GM21526 (cell line): ENCODE measurements around the gene PARN.
"Not testable (repeated sequence)": the region's sequence is repeated elsewhere in the genome, so short reads cannot be mapped to it uniquely, and the experiment has no call there.

Source experiments
- ATAC-seq: cut with Tn5 transposase; IDR thresholded peaks from one replicate; pipeline ENCODE4 v1.9.1; 2021; ENCODE audit warnings: moderate library complexity; ENCODE audit not compliant: unreplicated experiment, low FRiP score

The PARN gene

DNA sequence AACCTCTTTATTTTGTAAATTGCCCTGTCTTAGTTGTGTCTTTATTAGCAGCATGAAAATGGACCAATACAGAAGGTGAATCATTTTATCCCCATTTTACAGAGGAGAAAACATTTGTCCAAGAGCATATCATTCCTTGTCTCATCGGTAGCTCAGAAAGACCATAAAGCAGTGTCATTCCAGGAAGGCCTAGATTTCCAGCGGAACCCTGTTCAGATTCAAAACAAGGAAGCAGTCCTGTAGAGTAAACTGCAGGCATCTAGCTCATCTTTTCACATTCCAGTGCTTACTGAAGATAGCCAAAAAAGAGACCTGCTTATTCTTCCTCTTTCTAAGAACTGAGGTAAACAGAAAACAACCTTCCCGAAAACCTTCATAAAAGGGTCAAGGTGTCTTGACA lies 54.0 kb downstream of the PARN start:
- no peak for ATAC-seq

DNA sequence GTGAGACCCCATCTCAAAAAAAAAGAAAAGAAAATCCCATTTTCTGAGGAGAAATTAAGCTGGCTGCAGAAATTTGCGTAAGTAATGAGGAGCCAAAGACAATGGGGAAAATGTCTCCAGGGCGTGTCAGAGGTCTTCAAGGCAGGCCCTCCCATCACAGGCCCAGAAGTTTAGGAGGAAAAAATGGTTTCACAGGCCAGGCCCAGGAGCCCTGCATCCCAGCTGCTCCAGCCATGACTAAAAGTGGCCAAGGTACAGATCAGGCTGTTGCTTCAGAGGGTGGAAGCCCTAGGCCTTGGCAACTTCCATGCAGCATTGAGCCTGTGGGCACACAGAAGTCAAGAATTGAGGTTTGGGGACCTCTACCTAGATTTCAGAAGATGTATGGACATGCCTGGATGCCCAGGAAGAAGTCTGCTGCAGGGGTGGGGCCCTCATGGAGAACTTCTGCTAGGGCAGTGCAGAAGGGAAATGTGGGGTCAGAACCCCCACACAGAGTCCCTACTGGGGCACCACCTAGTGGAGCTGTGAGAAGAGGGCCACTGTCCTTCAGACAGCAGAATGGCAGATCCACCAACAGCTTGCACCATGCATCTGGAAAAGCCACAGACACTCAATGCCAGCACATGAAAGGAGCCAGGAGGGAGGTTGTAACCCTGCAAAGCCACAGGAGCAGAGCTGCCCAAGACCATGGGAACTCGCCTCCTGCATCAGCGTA lies 55.2 kb downstream of the PARN start:
- ATAC-seq = not testable (repeated sequence)

DNA sequence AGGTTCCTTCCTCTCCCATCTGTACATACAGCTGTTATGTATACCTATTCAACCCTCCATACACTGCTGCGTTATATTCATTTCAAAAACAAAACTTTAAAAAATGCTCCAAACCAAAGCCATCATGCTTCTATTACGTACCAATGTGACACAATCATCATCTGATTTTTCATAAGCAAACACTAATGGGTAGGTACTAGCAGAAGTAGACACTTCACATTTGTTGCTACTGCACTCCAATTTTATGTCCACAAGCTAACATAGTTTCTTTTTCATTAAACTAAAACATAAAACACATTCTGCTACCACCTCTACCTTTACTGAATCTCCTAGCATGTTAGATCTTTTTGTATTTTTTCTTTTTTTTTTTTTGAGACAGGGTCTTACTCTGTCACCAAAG lies 57.5 kb downstream of the PARN start:
- ATAC-seq = no peak

DNA sequence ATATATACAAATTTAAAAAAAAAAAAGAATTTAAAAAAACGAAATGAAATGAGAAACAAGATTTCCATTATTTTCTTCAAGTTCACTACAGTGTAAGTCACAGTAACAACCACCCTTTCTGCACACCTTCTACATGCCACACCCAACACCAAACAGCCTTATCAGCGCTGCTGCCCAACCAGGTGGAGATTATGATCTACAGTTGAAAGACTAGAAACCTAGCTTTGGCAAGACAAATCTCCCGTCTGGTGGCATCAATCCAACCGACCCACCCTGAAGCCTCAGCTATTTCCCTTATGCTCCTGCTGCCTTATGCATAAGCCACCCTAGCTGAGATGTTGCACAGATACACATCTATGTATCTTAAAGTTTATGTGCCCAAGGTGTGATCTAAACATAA lies 60.8 kb downstream of the PARN start:
- no peak for ATAC-seq

DNA sequence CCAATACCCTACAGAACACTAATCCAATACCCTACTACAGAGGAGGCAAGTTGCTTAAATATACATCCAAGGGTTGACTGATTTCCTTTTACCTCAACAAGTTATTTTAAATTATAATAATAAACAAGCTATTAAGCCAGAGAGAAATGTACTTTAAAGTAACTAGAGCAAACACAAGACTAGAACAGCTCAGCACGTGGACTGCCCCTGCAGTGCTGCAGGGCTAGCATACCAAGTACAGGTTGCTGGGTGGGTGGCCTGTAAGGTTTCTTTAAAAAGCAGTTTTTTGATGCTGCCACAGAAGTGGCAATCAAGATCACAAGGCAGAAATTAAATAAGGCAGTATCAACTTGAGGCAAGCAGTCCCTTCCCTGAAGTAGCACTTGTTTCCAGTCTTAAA lies 63.5 kb downstream of the PARN start:
- no peak for ATAC-seq

DNA sequence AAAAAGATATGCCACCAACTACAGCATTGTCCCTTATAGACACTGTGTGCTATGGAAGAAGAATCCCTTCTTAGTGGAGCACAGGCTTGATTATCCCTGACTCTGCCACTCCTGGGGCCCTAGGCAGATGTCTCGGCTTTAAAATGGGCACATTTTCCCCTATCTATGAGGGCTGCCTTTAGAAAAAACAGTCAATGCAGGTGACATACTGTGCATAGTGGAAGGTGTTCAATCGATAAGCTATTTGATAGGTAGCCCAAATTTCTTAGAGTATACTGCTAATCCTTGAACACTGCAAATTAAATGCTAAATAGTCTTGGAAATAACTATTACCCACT lies 64.4 kb downstream of the PARN start:
- no peak for ATAC-seq

DNA sequence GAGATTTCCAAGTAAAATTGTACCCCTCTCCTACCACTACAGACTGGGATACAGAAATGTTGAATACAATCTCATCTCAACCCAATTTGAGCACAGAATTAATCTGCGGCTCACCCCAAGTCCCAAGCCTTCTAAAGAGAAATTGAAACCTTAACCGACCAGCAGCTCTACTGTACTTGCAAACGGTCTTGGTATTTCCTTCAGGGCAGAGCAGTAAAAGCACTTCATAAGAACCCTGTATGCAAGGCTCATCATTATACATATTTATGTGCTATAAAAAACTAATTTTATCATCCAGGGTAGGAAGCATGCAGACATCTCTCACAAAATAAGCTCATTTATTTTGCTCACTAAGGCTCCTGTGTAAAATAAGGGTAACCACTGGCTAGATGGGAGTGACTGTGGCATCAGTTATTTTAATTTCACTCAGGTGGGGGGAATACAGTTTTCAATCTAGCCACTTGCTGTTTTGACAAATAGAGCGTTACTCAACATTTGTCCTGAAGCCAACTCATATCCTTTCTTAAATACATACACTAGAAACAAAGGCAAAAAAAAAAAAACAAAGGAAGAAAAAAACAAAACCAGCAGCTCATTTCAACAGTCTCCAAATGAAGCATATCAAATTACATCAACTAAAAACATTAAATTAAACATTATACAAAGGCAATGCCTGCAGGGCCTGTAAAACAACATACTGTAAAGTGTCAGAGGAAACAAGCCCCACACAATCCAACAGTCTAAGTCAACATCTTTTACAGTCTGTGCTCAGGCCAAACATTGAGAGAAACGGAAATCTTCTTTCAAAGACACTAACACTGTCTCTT lies 65.0 kb downstream of the PARN start:
- no peak for ATAC-seq

DNA sequence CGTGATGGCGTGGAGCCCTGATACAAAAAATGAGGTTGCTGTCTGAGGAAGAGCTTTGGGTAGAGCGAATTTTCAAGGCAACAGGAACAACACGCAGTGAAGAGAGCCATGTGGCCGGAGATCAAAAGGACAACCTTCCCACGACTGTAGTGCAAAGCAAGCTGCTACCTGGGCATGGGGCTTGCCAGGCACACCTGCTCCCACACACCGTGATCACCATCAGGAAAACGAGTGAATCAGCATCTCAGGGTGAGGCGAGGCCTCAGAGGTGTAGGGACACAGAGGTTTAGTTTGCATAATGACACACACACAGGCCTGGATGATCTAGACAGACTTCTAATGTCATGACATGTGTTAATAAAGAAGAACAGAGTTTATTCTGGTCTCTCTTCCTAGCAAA lies 65.7 kb downstream of the PARN start:
- no peak for ATAC-seq

DNA sequence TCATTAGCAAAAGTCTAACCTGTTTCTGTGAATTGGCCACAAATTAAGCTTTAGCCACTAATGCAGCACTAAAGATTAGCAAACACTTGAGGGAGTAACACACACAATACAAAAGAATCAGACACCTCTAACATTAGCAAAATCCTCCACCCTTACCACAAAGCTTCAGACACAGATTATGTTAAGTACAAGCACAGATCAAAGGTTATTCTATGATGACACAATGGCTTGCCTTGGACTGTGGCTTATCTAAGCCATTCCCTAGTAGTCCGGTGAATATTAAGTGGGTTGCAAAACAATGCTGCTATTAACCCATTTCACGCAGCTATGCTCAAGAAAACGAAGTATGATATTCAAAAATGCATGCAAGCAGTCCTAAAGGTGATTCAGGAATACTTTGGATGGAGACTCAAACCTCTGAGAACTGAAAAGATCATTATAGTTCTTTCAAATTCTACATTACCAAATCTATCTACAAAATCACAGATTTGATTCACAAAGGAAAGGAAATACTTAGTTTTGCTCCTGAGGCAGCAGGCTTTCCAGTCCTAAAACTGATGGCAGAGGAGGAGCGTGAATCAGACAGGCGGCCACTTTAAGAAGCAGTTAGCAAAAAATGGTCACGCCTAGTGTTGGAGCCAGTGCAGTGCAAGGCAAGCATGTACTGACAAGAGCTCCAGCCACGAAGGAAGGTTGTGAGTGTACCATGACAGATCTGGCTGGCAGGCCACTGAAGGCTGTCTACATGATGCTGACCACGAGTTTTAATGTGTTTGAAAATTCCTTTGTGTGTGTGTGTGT lies 67.2 kb downstream of the PARN start:
- ATAC-seq = no peak

DNA sequence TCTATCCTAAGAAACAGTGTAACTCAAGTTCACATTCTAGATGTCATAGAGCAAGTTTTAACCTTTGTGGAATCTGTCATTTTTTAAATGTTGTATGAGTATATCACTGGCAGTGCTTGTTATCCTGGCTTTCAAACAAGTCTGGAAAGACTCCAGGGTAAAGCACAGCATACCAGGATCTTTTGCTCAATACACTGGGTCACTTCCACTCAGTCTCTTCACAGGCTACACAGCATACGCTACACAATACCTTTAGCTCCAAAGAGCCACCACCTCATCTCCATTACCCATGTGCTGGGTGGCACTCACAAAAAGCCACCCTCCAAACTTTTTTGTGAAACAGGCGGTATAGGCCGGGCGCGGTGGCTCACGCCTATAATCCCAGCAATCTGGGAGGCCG lies 69.5 kb downstream of the PARN start:
- no peak for ATAC-seq

DNA sequence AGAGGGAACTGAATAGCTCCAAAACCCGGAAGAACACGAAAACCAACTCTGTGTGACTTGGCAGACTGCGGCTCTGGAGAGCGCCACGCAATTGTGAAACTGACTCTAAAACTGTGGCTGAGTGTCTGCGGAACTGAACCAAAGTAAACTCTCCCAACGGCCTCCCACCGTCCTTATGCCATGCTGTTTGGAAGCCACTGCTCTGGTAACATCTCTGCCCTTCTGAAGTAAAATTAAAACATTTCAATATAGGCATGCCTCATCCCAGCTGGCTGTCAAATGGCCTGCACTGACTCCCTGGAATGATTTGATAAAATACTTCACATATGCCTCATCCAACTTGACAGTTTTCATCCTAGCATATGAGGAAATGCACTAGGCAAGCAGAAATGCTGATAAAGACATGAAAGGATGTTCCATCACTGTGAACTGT lies 70.2 kb downstream of the PARN start:
- ATAC-seq = no peak

DNA sequence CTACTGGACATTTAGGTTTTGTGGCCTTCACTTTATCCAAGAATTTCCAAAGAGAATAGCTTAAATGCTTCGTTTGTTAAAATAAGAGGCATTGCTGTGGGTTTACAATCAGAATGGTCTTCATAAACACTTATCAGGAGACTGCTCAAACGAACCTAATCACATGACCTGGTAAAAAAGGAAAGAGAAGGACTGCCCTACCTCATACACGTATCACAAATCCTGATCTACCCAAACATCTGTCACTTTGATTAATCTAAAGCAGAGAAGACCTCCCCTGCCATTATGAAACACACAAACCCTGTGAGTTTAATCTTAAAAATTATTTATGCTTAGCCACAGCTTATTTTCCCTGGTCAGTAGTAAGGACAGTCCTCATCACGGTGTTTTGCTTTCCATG lies 76.6 kb downstream of the PARN start:
- no peak for ATAC-seq

DNA sequence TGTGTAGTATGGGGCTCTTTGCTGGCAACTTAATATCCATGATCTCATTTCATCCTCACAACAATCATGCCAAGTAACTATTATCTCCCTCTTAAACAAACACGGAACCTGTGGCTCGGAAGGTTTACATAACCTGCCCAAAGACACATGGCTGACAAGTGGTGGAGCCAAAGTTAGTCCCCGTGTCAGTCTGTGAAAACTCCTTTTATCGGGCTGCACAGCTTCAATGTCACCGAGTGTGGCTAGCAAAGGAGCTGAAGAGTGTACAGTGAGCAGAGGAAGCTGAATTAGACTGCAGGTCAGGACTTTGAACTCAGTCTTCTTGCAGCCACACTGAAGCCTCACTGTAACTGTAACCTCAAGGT lies 80.3 kb downstream of the PARN start:
- no peak for ATAC-seq

DNA sequence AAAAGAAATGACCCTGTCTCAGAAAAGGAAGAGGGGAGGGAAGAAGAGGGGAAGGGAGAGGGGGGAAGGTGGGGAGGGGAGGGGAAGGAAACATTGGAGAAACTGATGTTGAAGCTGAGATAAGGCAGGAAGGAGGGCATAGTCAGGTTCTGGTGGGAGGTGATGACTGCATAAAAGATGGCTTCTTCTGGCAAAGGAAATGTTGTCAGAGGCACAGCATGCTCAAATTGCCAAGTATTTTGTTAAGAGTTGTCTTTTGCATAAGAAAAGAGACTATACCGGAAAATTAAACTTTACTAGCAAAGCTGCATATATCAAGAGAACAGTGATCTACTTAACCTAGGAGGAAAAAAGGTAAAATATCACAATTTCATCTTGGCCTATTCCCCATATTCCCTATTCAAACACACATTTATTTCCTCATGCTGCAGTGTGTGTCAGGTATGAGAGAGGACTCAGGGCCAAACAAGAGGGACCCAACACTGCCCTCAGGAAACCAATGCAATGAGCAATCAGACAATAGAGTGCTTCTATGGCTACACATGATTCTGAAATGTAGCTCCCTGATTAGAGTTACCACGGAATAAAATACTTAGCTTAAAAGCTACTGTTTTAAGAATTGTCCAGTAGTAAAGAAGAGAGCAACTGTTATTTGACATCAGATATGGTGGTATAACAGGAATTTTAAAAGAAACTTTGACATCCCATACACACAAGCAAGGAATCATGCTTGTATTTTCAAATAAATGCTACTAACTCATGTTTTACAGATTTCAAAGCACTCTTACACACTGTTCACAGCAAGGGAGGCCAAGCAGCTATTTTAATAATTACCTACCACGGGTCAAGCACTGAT lies 80.9 kb downstream of the PARN start:
- no peak for ATAC-seq

DNA sequence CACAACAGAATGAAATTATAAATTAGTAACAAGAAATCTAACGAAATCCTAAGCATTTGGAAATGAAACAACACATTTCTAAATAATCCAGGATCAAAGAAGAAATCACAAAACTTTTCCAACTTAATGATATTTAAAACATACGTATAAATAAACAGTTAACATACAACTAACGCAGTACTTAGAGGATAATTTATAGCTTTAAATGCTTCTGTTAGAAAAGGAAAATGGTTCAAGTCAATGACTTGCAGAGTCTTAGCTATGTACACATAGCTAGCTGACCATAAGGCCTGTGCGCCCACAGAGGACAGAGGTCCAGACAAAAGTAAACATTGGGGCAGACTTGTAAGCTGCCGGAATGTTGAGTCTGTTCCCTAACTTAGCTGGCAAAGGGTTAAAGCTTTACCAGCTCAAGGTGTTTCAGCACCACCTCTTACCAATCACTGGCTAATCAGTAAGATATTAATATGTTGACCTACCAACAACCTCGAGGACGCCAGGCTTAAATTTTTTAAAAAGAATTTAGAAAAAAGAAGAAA lies 84.6 kb downstream of the PARN start:
- no peak for ATAC-seq

DNA sequence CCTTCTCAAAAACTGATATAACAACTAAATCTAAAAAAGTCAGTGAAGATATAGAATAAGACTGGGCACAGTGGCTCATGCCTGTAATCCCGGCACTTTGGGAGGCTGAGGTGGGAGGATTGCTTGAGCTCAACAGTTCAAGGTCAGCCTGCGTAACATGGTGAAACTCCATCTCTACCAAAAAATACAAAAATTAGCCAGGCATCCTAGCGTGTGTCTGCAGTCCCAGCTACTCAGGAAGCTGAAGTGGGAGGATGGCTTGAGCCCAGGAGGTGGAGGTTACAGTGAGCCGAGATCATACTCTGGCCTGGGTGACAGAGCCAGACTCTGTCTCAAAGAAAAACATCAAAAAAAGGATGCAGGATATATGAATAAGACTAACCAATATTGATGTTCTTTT lies 85.2 kb downstream of the PARN start:
- not testable (repeated sequence) for ATAC-seq

DNA sequence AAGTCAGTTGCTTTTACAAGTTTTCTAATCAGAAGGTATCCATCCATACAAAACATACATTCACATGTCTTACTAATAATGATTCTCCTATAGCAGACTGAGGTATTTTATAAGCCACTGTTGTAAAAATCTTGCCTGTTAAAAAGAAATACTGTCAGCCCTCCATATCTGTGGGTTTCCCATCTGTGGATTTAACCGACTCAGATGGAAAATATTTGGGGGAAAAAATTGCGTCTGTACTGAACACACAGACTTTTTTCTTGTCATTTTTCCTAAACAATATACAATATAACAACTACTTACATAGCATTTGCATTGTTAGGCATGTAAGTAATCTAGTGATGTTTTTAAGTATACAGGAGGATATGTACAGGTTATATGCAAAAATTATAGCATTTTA lies 90.4 kb downstream of the PARN start:
- ATAC-seq = no peak

DNA sequence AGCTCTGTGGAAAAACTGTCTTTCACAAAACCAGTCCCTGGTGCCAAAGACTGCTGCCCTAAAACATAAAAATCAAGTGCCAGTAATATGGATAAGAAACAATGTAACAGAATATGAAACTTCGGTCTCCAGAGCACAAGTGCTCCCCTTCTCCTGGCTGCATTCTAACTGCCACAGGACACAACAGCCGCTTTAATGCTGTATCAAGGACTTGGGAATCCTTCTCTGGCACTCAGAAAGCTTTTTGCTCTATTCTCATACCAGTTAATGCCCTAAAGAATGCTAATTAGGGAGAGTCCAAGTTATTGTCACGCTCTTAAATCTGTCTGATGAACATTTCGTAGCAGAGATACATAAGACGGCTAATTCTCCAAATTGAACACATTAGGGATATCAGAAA lies 90.9 kb downstream of the PARN start:
- ATAC-seq = no peak

DNA sequence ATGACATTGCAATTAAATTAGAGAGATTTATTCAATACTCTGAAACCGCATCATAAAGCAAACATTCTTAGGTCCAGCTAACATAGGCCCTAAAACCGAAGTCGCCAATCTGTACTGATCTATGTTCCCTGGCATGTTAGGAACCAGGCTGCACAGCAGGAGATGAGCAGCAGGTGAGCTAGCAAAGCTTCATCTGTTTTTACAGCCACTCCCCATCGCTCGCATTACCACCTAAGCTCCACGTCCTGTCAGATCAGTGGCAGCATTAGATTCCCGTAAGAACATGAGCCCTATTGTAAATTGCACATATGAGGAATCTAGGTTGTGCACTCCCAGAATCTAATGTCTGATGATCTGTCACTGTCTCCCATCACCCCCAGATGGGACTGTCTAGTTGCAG lies 91.5 kb downstream of the PARN start:
- ATAC-seq = no peak

DNA sequence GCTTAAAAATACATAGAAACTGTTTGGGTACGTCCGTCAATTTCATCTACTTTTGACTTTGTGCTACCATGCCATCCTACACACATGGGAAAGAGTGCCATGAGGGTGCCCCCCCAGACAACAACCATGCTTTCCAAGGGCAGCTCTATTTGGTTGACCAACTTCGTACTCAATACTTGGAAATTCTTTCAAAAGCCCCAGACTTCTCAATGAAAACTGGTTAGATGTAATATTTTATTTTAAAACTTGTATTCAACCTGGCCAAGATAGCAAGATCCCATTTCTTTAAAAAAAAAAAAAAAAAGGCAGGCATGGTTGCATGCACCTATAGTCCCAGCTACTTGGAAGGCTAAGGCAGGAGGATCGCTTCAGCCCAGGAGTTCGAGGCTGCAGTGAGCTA lies 98.4 kb downstream of the PARN start:
- ATAC-seq = no peak
